Endothelial cell of umbilical vein (primary cell): Measurements from ENCODE around the gene ENDOD1. TPM values are rescaled to one million over a fixed set of nuclear protein-coding genes. Genes with fewer than 3 reads are reported as not detected.

Source experiments
- BruUV-seq: library from RNA; stranded (reverse); fragments of 400-500 nt; replicated peaks from 2 replicates; lab custom pipeline; 2021; lab: Mats Ljungman, UMichigan
- CTCF ChIA-PET: fragments of 300-600, 350-600 bp; sonication (Branson Sonifier 250); formaldehyde crosslinking; loops from one replicate; lab custom pipeline; 2021; ENCODE audit warnings: antibody characterized with exemption, inconsistent platforms; lab: Charles Lee
- POLR2A ChIA-PET: fragments of 300-600, 350-600 bp; sonication (Branson Sonifier 250); formaldehyde crosslinking; loops from one replicate; lab custom pipeline; 2021; ENCODE audit warnings: antibody characterized with exemption, inconsistent platforms; lab: Charles Lee
- DNase-seq: peaks from one replicate; pipeline ENCODE4 v3.0.0-alpha.2; 2011; ENCODE audit warnings: low read depth, low spot score
- FAIRE-seq: peaks from 2 replicates; lab custom pipeline; 2011; peaks lifted over from hg19 to GRCh38; lab: Jason Lieb, UNC
- H2AFZ ChIP-seq: 2 replicates; pipeline ENCODE4 v1.6.0; 2012; ENCODE audit warnings: low read depth, low read length, control low read depth, inconsistent platforms
- H3K27ac ChIP-seq: 2 replicates; pipeline ENCODE4 v1.5.1; 2011; ENCODE audit warnings: low read depth, mild to moderate bottlenecking, control low read depth, low read length, moderate library complexity; ENCODE audit not compliant: insufficient read depth
- H3K27me3 ChIP-seq, 2 experiments: 2 replicates each; pipeline versions ENCODE4 v1.6.0 to v1.6.1; 2011; ENCODE audit warnings: low read length in 2 of 2, mixed read lengths in 1 of 2; ENCODE audit not compliant: control insufficient read depth in 2 of 2, insufficient read depth in 2 of 2
- H3K36me3 ChIP-seq, 2 experiments: 2 replicates in 1 of 2; 3 replicates in 1 of 2; pipeline ENCODE4 v1.5.1; 2011; ENCODE audit warnings: low read length in 2 of 2, mild to moderate bottlenecking in 1 of 2, moderate library complexity in 1 of 2; ENCODE audit not compliant: control insufficient read depth in 2 of 2, insufficient read depth in 2 of 2; ENCODE audit errors: extremely low read depth in 1 of 2
- H3K4me1 ChIP-seq: 3 replicates; pipeline ENCODE4 v1.5.1; 2011; ENCODE audit warnings: mild to moderate bottlenecking, low read length; ENCODE audit not compliant: control insufficient read depth, insufficient read depth; ENCODE audit errors: extremely low read depth
- H3K4me2 ChIP-seq: 2 replicates; pipeline ENCODE4 v1.6.1; 2011; ENCODE audit warnings: low read length, control low read depth, mixed read lengths; ENCODE audit not compliant: insufficient read depth
- H3K4me3 ChIP-seq, 3 experiments: fragments of 200-600 bp in 1 of 3; sonication (generic), shearing (Covaris generic) in 1 of 3; replicated peaks in 1 of 3; 2 replicates each; pipeline ENCODE4 v1.5.1; 2011 to 2016; ENCODE audit warnings: control low read depth in 3 of 3, low read length in 3 of 3, mild to moderate bottlenecking in 2 of 3, inconsistent platforms in 1 of 3, low read depth in 1 of 3, moderate library complexity in 1 of 3; ENCODE audit not compliant: insufficient read depth in 1 of 3
- H3K79me2 ChIP-seq: 2 replicates; pipeline ENCODE4 v1.6.0; 2012; ENCODE audit warnings: low read length, inconsistent platforms; ENCODE audit not compliant: control insufficient read depth, insufficient read depth
- H3K9ac ChIP-seq: replicated peaks from 2 replicates; pipeline ENCODE3; 2011; ENCODE audit warnings: low read length, control low read depth; ENCODE audit not compliant: insufficient read depth; ENCODE audit errors: extremely low read depth
- H3K9me1 ChIP-seq: replicated peaks from 3 replicates; pipeline ENCODE4 v1.6.0; 2011; ENCODE audit warnings: mild to moderate bottlenecking, low read length; ENCODE audit not compliant: control insufficient read depth, insufficient read depth; ENCODE audit errors: extremely low read depth
- H3K9me3 ChIP-seq: replicated peaks from 2 replicates; pipeline ENCODE4 v1.5.1; 2012; ENCODE audit warnings: low read length, inconsistent platforms; ENCODE audit not compliant: control insufficient read depth, insufficient read depth
- H4K20me1 ChIP-seq: replicated peaks from 2 replicates; pipeline ENCODE3; 2011; ENCODE audit warnings: mild to moderate bottlenecking, low read length; ENCODE audit not compliant: control insufficient read depth, insufficient read depth; ENCODE audit errors: extremely low read depth
- CTCF ChIP-seq, 2 donors: IDR thresholded peaks; 1 replicate in 1 of 2; 2 replicates in 1 of 2; pipeline ENCODE4 v1.5.1; 2011; ENCODE audit warnings: low read length in 2 of 2, mild to moderate bottlenecking in 2 of 2, moderate library complexity in 2 of 2, control low read depth in 1 of 2, inconsistent platforms in 1 of 2, low read depth in 1 of 2; ENCODE audit not compliant: insufficient read depth in 1 of 2; ENCODE audit errors: extremely low read depth in 1 of 2
- EZH2 ChIP-seq: IDR thresholded peaks from 2 replicates; pipeline ENCODE4 v1.6.1; 2012; ENCODE audit warnings: borderline replicate concordance, low read depth, mild to moderate bottlenecking, moderate library complexity, low read length, inconsistent platforms; ENCODE audit not compliant: severe bottlenecking
- FOS ChIP-seq: IDR thresholded peaks from 2 replicates; pipeline ENCODE4 v1.6.1; 2011; ENCODE audit warnings: mild to moderate bottlenecking, low read length, moderate library complexity, borderline replicate concordance; ENCODE audit not compliant: insufficient read depth
- GATA2 ChIP-seq: IDR thresholded peaks from 2 replicates; pipeline ENCODE4 v1.7.0; 2011; ENCODE audit warnings: low read depth, mild to moderate bottlenecking, moderate library complexity, mixed read lengths, low read length; ENCODE audit not compliant: insufficient read length, insufficient read depth
- JUN ChIP-seq: IDR thresholded peaks from 2 replicates; pipeline ENCODE4 v1.6.1; 2011; ENCODE audit warnings: borderline replicate concordance, low read depth; ENCODE audit not compliant: insufficient read length, insufficient read depth
- MAX ChIP-seq: IDR thresholded peaks from 2 replicates; pipeline ENCODE4 v1.6.1; 2011; ENCODE audit not compliant: insufficient read depth, insufficient read length
- MYC ChIP-seq: IDR thresholded peaks from one replicate; pipeline ENCODE4 v1.6.1; 2011; ENCODE audit warnings: mild to moderate bottlenecking, low read depth, low read length
- POLR2A ChIP-seq: IDR thresholded peaks from 2 replicates; pipeline ENCODE4 v1.6.1; 2012; ENCODE audit warnings: low read depth, mild to moderate bottlenecking, control low read depth, low read length
- POLR2AphosphoS5 ChIP-seq: IDR thresholded peaks from 2 replicates; pipeline ENCODE4 v1.6.1; 2012; ENCODE audit warnings: low read depth, mild to moderate bottlenecking, control low read depth, low read length, moderate library complexity; ENCODE audit not compliant: insufficient read depth
- dilution Hi-C: fragments of 300-500 bp; cut with MboI; formaldehyde crosslinking; loops from one replicate; pipeline ENCODE4 v1.15.0; 2019; ENCODE audit warnings: low sequenced_read_pairs; ENCODE audit not compliant: extremely low pct_ligation_motif_present
- intact Hi-C: fragments of 100-400 bp; cut with micrococcal nuclease; formaldehyde crosslinking; loops from one replicate; pipeline ENCODE4 v1.10.0; 2022
- polyA plus RNA-seq, 4 experiments: library from polyadenylated mRNA; depleted of rRNA in 3 of 4; stranded (reverse) in 3 of 4; unstranded in 1 of 4; fragments of >200 nt; gene quantifications; 2 replicates each; pipeline versions ENCODE4 v1.2.1 to v1.2.3, GENCODE V29; 2011 to 2012; ENCODE audit warnings: missing spikeins in 1 of 4
- total RNA-seq: library from RNA; stranded (reverse); gene quantifications from 2 replicates; pipeline ENCODE4 v1.2.3, GENCODE V29; 2021

ENDOD1 gene
- total and polyA plus RNA-seq, 2 donors (not counting 3 experiments of a cell fraction or from before 2014, with no cell fraction given) = 10.5 to 20.5 TPM

GRCh38 chr11:95142431-95142830 lies 52.8 kb downstream of the ENDOD1 start:
- Histone ChIP-seq H3K4me1 (peaks cover 26% of the 10 kb centered on the region), H3K4me3 (no peak overlapping the region), H3K9me1 (no peaks in the 10 kb centered on the region), H3K79me2 (no peaks in the 10 kb centered on the region), H3K27ac (no peak overlapping the region), H2AFZ (no peak overlapping the region), H3K27me3 (no peaks in the 10 kb centered on the region), H3K9ac (no peak overlapping the region), H3K4me2 (no peak overlapping the region), H3K36me3 (no peaks in the 10 kb centered on the region), H4K20me1 (no peaks in the 10 kb centered on the region), H3K9me3 (no peaks in the 10 kb centered on the region)
- no peak for TF ChIP-seq MAX
- TF ChIP-seq POLR2AphosphoS5 = no peak
- no peak for TF ChIP-seq GATA2
- TF ChIP-seq POLR2A = no peak
- TF ChIP-seq MYC = no peak
- TF ChIP-seq FOS = no peak
- TF ChIP-seq EZH2 = no peak
- TF ChIP-seq CTCF (IDR thresholded peaks at IDR 0.05; ENCODE audit: extremely low read depth in 1 of 2, insufficient read depth in 1 of 2, low read depth in 1 of 2, low read length in 2 of 2) = no peak
- no peak for TF ChIP-seq JUN
- FAIRE-seq (no peak), DNase-seq (no peak)
- dilution Hi-C loops (no loop called here), intact Hi-C loops (no loop called here)
- CTCF ChIA-PET = interaction anchor here (1.6 to 1.7 kb wide), 2 partner anchors 9 to 74 kb away, joined by 3 to 6 read pairs; no protein-coding TSS in a partner anchor
- POLR2A ChIA-PET = no interaction called here
- BruUV-seq = no TSS peak
